ENCODE results near the gene EDC4. TPM values are rescaled to one million over a fixed set of nuclear protein-coding genes. Genes with fewer than 3 reads are reported as not detected.
A peak's percentile ranks its signal among the peaks of the same experiment; 100 is the strongest.

EDC4 gene
- total and polyA plus RNA-seq, 8 donors: 20.2 to 66.2 (median 26.0) TPM

- peak within 1 kb of the TSS; percentile 95 to 98 (median 98) for H3K27ac ChIP-seq
- intact Hi-C loops (cut with DNase I): no loop called here
- 0 to 1% methylated on average over 54 to 90 of the region's 90 CpGs for WGBS, 2 donors
- H3K4me1 ChIP-seq: peaks cover 11 to 20% (median 11%) of the 10 kb centered on the region in 3 donors
- FAIRE-seq (no peak), ATAC-seq (peak; percentile 92 to 98 (median 96)), DNase-seq (peak; percentile 96 to 98 (median 96))
- no peak for TF ChIP-seq CTCF (IDR thresholded peaks at IDR 0.05)
- H3K27me3 ChIP-seq: no peaks in the 10 kb centered on the region
- peak within 1 kb of the TSS; percentile 91 to 99 (median 96) for H3K4me3 ChIP-seq
- H3K9me3 ChIP-seq: no peaks in the 10 kb centered on the region
- no peaks in the 10 kb centered on the region for H3K36me3 ChIP-seq
Measured at GRCh38 chr16:67892899-67893742, 20.3 kb downstream of the EDC4 start, which contains the start of gene PSKH1. PSKH1 (plus strand) TSS chr16:67893254; CDS start chr16:67908750, 15,496 bp downstream.

DNA sequence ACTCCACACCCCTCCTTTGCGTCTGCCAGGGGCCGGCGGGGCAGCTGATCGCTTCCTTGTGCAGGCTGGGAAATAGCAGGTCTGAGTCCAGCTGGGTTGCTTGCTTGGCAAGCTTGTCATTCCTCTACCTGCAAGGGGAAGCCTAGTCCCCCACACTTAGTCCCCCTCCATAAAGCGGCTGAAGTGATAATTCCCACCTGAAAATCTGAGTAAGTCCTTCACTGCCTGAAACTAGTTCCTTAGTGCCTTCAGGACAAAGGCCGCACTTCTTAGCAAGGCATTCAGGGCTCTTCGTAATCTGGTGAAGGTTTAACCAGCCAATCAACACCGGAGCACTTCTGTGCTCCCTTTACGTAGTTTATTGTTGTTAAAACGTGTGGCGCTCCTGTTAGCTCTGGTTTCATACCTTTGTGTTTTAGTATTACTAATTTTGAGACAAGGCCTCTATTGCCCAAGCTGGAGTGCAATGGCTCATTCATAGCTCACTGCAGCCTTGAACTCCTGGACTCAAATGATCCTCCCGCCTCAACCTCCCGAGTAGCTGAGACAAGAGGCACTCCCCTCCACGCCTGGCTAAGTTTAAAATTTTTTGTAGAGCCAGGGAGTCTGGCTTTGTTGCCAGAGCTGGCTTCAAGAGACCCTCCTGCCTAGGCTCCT lies 21.0 kb downstream of the EDC4 start:
- no peak for FAIRE-seq
- H3K27me3 ChIP-seq: no peaks in the 10 kb centered on the region
- H3K9me3 ChIP-seq: no peaks in the 10 kb centered on the region
- peak; percentile 70 to 79 (median 76) for ATAC-seq
- peak overlapping the region; percentile 95 to 98 (median 98) for H3K27ac ChIP-seq
- 4 to 6% methylated on average over 14 of the region's 14 CpGs for WGBS, 2 donors
- no peaks in the 10 kb centered on the region for H3K36me3 ChIP-seq
- DNase-seq: peak in 4 of 6 donors; percentile 72 to 84 (median 79)
- intact Hi-C loops (cut with DNase I): no loop called here
- no peak for TF ChIP-seq CTCF (IDR thresholded peaks at IDR 0.05)
- H3K4me1 ChIP-seq: peaks cover 11 to 20% (median 11%) of the 10 kb centered on the region in 3 donors
- H3K4me3 ChIP-seq: peak overlapping the region; percentile 91 to 99 (median 96)

DNA sequence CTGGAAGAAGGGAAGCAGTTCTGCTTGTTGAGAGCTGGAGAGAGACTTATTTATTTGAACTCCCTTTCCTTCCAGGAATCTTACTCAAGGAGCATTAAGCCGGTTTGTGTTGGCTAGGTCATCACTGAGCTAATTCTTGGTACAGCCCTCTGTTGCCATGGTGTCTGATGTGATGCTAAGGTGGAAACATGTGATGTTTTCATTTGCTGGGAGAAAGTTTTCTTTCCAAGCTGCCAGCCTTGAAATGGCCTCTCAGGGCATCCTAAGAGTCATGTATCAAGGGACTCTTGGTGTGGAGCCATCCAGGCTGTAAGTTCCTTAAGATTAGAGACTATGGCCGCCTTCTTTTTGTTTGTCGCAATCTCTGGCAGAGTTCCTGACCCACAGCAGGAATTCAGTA lies 24.4 kb downstream of the EDC4 start:
- Histone ChIP-seq H3K36me3 (no peaks in the 10 kb centered on the region), H3K9me3 (no peaks in the 10 kb centered on the region), H3K4me3 (no peak overlapping the region), H3K27me3 (no peaks in the 10 kb centered on the region), H3K27ac (no peak overlapping the region), H3K4me1 (peaks cover 11 to 19% (median 11%) of the 10 kb centered on the region in 3 donors)
- no peak for TF ChIP-seq CTCF (IDR thresholded peaks at IDR 0.05)
- intact Hi-C loops (cut with DNase I): loop anchor here in 1 of 3 donors (5.0 kb wide), 1 partner anchor 35 kb away; the partner anchor contains the start of gene CTRL
- FAIRE-seq (no peak), DNase-seq (no peak), ATAC-seq (no peak)
- WGBS, 2 donors: 80 to 81% methylated on average over 3 of the region's 3 CpGs

GRCh38 chr16:67901734-67902133 lies 28.9 kb downstream of the EDC4 start:
- Histone ChIP-seq H3K4me1 (peaks cover 0 to 3% (median 0%) of the 10 kb centered on the region in 3 donors), H3K36me3 (peaks cover 0 to 4% (median 0%) of the 10 kb centered on the region in 3 donors), H3K27me3 (no peaks in the 10 kb centered on the region), H3K9me3 (no peaks in the 10 kb centered on the region), H3K27ac (no peak overlapping the region), H3K4me3 (no peak overlapping the region)
- ATAC-seq: no peak
- intact Hi-C loops (cut with DNase I): no loop called here
- 86% methylated on average over 5 of the region's 5 CpGs for WGBS, 2 donors
- no peak for TF ChIP-seq CTCF (IDR thresholded peaks at IDR 0.05)
- no peak for FAIRE-seq
- DNase-seq: no peak

All from pancreas (tissue), 10 donors.